Measurements from ENCODE around the gene LPGAT1. TPM values are rescaled to one million over a fixed set of nuclear protein-coding genes. Genes with fewer than 3 reads are reported as not detected.
A peak's percentile ranks its signal among the peaks of the same experiment; 100 is the strongest.

LPGAT1 gene
- total and polyA plus RNA-seq, 4 experiments from 2014 or later, result 13.1 to 31.1 (median 30.4) TPM

GRCh38 chr1:211751438-211751837 lies 79.1 kb downstream of the LPGAT1 start:
- no peak overlapping the region for H3K4me3 Mint-ChIP-seq
- peaks cover 0 to 1% (median 0%) of the 10 kb centered on the region in 4 donors for H3K4me1 Mint-ChIP-seq
- Histone ChIP-seq H3K27ac (ENCODE audit: low read depth, low read length) (no peak overlapping the region), H3K9me3 (ENCODE audit: control insufficient read depth in 1 of 2, low read length in 2 of 2) (no peaks in the 10 kb centered on the region), H3K4me3 (ENCODE audit: low read length in 2 of 2) (no peak overlapping the region), H3K27me3 (ENCODE audit: insufficient read depth, low read length) (no peaks in the 10 kb centered on the region), H3K36me3 (ENCODE audit: insufficient read depth, low read length) (no peaks in the 10 kb centered on the region), H3K4me1 (ENCODE audit: insufficient read depth, low read length) (no peaks in the 10 kb centered on the region)
- no peak for DNase-seq
- peaks cover 10 to 31% of the 10 kb centered on the region in 2 donors for H3K36me3 Mint-ChIP-seq
- intact Hi-C loops (cut with micrococcal nuclease), result no loop called here
- ChIA-PET CTCF (ENCODE audit: partially characterized antibody) (interaction anchor here (1.6 kb wide), 1 partner anchor 17 kb away, joined by 3 read pairs; no protein-coding TSS in a partner anchor), POLR2A (ENCODE audit: partially characterized antibody) (no interaction called here)
- peak overlapping the region in 2 of 7 donors; percentile 49 to 59 for H3K27ac Mint-ChIP-seq
- H3K9me3 Mint-ChIP-seq, result no peaks in the 10 kb centered on the region
- H3K27me3 Mint-ChIP-seq, result no peaks in the 10 kb centered on the region

GRCh38 chr1:211750599-211750998 lies 80.0 kb downstream of the LPGAT1 start:
- H3K9me3 Mint-ChIP-seq, result no peaks in the 10 kb centered on the region
- POLR2A ChIA-PET (ENCODE audit: partially characterized antibody), result no interaction called here

GRCh38 chr1:211749251-211749650 lies 81.3 kb downstream of the LPGAT1 start:
- H3K36me3 Mint-ChIP-seq, result peaks cover 10 to 30% of the 10 kb centered on the region in 2 donors
- POLR2A ChIA-PET (ENCODE audit: partially characterized antibody), result no interaction called here
- Histone ChIP-seq H3K4me1 (ENCODE audit: insufficient read depth, low read length) (no peaks in the 10 kb centered on the region), H3K27me3 (ENCODE audit: insufficient read depth, low read length) (no peaks in the 10 kb centered on the region), H3K27ac (ENCODE audit: low read depth, low read length) (no peak overlapping the region), H3K36me3 (ENCODE audit: insufficient read depth, low read length) (no peaks in the 10 kb centered on the region), H3K4me3 (ENCODE audit: low read length in 2 of 2) (no peak overlapping the region), H3K9me3 (ENCODE audit: control insufficient read depth in 1 of 2, low read length in 2 of 2) (no peaks in the 10 kb centered on the region)
- H3K9me3 Mint-ChIP-seq, result no peaks in the 10 kb centered on the region
- H3K27me3 Mint-ChIP-seq, result no peaks in the 10 kb centered on the region
- CTCF ChIA-PET (ENCODE audit: partially characterized antibody), result interaction anchor here (0.8 to 1.1 kb wide), 3 partner anchors 13 to 65 kb away, joined by 3 read pairs; no protein-coding TSS in a partner anchor
- intact Hi-C loops (cut with micrococcal nuclease), result loop anchor here (10.0 kb wide), 1 partner anchor 54 kb away; no protein-coding TSS in a partner anchor
- no peak for DNase-seq
- no peak overlapping the region for H3K4me3 Mint-ChIP-seq
- peaks cover 0 to 1% (median 0%) of the 10 kb centered on the region in 4 donors for H3K4me1 Mint-ChIP-seq
- no peak overlapping the region for H3K27ac Mint-ChIP-seq

More at GRCh38 chr1:211750599-211750998, 80.0 kb downstream of the LPGAT1 start:
- Mint-ChIP-seq H3K36me3 (peaks cover 10 to 31% of the 10 kb centered on the region in 2 donors), H3K27ac (peak overlapping the region in 1 of 7 donors; percentile 30), H3K4me3 (no peak overlapping the region), H3K4me1 (peaks cover 0 to 1% (median 0%) of the 10 kb centered on the region in 4 donors), H3K27me3 (no peaks in the 10 kb centered on the region)
- no peaks in the 10 kb centered on the region for H3K9me3 ChIP-seq (ENCODE audit: control insufficient read depth in 1 of 2, low read length in 2 of 2)
- no peaks in the 10 kb centered on the region for H3K4me1 ChIP-seq (ENCODE audit: insufficient read depth, low read length)
- no peak overlapping the region for H3K27ac ChIP-seq (ENCODE audit: low read depth, low read length)
- intact Hi-C loops (cut with micrococcal nuclease), result no loop called here
- CTCF ChIA-PET (ENCODE audit: partially characterized antibody), result interaction anchor here (0.7 kb wide), 1 partner anchor 12 kb away, joined by 3 read pairs; no protein-coding TSS in a partner anchor
- H3K4me3 ChIP-seq (ENCODE audit: low read length in 2 of 2), result no peak overlapping the region
- no peaks in the 10 kb centered on the region for H3K27me3 ChIP-seq (ENCODE audit: insufficient read depth, low read length)
- H3K36me3 ChIP-seq (ENCODE audit: insufficient read depth, low read length), result no peaks in the 10 kb centered on the region
- DNase-seq, result no peak

GRCh38 chr1:211748810-211749209 lies 81.8 kb downstream of the LPGAT1 start:
- Mint-ChIP-seq H3K9me3 (no peaks in the 10 kb centered on the region), H3K27ac (no peak overlapping the region), H3K4me1 (peaks cover 0 to 1% (median 0%) of the 10 kb centered on the region in 4 donors), H3K27me3 (no peaks in the 10 kb centered on the region), H3K4me3 (no peak overlapping the region), H3K36me3 (peaks cover 10 to 27% of the 10 kb centered on the region in 2 donors)
- DNase-seq, result no peak
- Histone ChIP-seq H3K4me1 (ENCODE audit: insufficient read depth, low read length) (no peaks in the 10 kb centered on the region), H3K4me3 (ENCODE audit: low read length in 2 of 2) (no peak overlapping the region), H3K27me3 (ENCODE audit: insufficient read depth, low read length) (no peaks in the 10 kb centered on the region), H3K9me3 (ENCODE audit: control insufficient read depth in 1 of 2, low read length in 2 of 2) (no peaks in the 10 kb centered on the region), H3K27ac (ENCODE audit: low read depth, low read length) (no peak overlapping the region), H3K36me3 (ENCODE audit: insufficient read depth, low read length) (no peaks in the 10 kb centered on the region)
- CTCF ChIA-PET (ENCODE audit: partially characterized antibody), result interaction anchor here (1.1 kb wide), 1 partner anchor 66 kb away, joined by 3 read pairs; no protein-coding TSS in a partner anchor
- POLR2A ChIA-PET (ENCODE audit: partially characterized antibody), result no interaction called here
- intact Hi-C loops (cut with micrococcal nuclease), result loop anchor here (10.0 kb wide), 1 partner anchor 54 kb away; no protein-coding TSS in a partner anchor

GRCh38 chr1:211742889-211743529 lies 87.6 kb downstream of the LPGAT1 start:
- Histone ChIP-seq H3K36me3 (ENCODE audit: insufficient read depth, low read length) (no peaks in the 10 kb centered on the region), H3K27ac (ENCODE audit: low read depth, low read length) (no peak overlapping the region), H3K27me3 (ENCODE audit: insufficient read depth, low read length) (no peaks in the 10 kb centered on the region), H3K4me1 (ENCODE audit: insufficient read depth, low read length) (peaks cover 25% of the 10 kb centered on the region), H3K4me3 (ENCODE audit: low read length in 2 of 2) (no peak overlapping the region), H3K9me3 (ENCODE audit: control insufficient read depth in 1 of 2, low read length in 2 of 2) (no peaks in the 10 kb centered on the region)
- ChIA-PET CTCF (ENCODE audit: partially characterized antibody) (interaction anchor here (1.2 kb wide), 1 partner anchor 11 kb away, joined by 3 read pairs; no protein-coding TSS in a partner anchor), POLR2A (ENCODE audit: partially characterized antibody) (interaction anchor here (1.2 kb wide), 1 partner anchor 293 kb away, joined by 3 read pairs; the partner anchor contains the start of genes DTL and INTS7)
- Mint-ChIP-seq H3K9me3 (no peaks in the 10 kb centered on the region), H3K4me1 (peaks cover 23 to 35% (median 27%) of the 10 kb centered on the region in 4 donors), H3K27me3 (no peaks in the 10 kb centered on the region), H3K27ac (peak overlapping the region in 3 of 7 donors; percentile 36 to 60 (median 41)), H3K4me3 (no peak overlapping the region), H3K36me3 (peaks cover 3 to 8% of the 10 kb centered on the region in 2 donors)
- intact Hi-C loops (cut with micrococcal nuclease), result loop anchor here (10.0 kb wide), 1 partner anchor 48 kb away; no protein-coding TSS in a partner anchor
- DNase-seq, result no peak

- H3K27ac Mint-ChIP-seq, result peak overlapping the region in 4 of 7 donors; percentile 9 to 56 (median 30)
- CTCF ChIA-PET (ENCODE audit: partially characterized antibody), result interaction anchor here (1.2 kb wide), 1 partner anchor 10 kb away, joined by 3 read pairs; no protein-coding TSS in a partner anchor
- no peaks in the 10 kb centered on the region for H3K27me3 ChIP-seq (ENCODE audit: insufficient read depth, low read length)
These were observed 88.3 kb downstream of the LPGAT1 start for GRCh38 chr1:211742272-211742671.

GRCh38 chr1:211741788-211742187 lies 88.8 kb downstream of the LPGAT1 start:
- Mint-ChIP-seq H3K27me3 (no peaks in the 10 kb centered on the region), H3K4me1 (peaks cover 26 to 43% (median 33%) of the 10 kb centered on the region in 4 donors), H3K36me3 (no peaks in the 10 kb centered on the region), H3K4me3 (no peak overlapping the region), H3K9me3 (no peaks in the 10 kb centered on the region), H3K27ac (peak overlapping the region in 2 of 7 donors; percentile 12 to 34)
- Histone ChIP-seq H3K9me3 (ENCODE audit: control insufficient read depth in 1 of 2, low read length in 2 of 2) (no peaks in the 10 kb centered on the region), H3K4me1 (ENCODE audit: insufficient read depth, low read length) (peaks cover 32% of the 10 kb centered on the region), H3K4me3 (ENCODE audit: low read length in 2 of 2) (no peak overlapping the region), H3K27me3 (ENCODE audit: insufficient read depth, low read length) (no peaks in the 10 kb centered on the region), H3K27ac (ENCODE audit: low read depth, low read length) (no peak overlapping the region), H3K36me3 (ENCODE audit: insufficient read depth, low read length) (no peaks in the 10 kb centered on the region)
- POLR2A ChIA-PET (ENCODE audit: partially characterized antibody), result no interaction called here
- CTCF ChIA-PET (ENCODE audit: partially characterized antibody), result interaction anchor here (0.9 kb wide), 1 partner anchor 44 kb away, joined by 4 read pairs; no protein-coding TSS in a partner anchor
- DNase-seq, result no peak
- intact Hi-C loops (cut with micrococcal nuclease), result loop anchor here (10.0 kb wide), 1 partner anchor 47 kb away; no protein-coding TSS in a partner anchor

More at GRCh38 chr1:211742272-211742671, 88.3 kb downstream of the LPGAT1 start:
- Mint-ChIP-seq H3K9me3 (no peaks in the 10 kb centered on the region), H3K36me3 (peaks cover 3% of the 10 kb centered on the region in 2 donors), H3K4me3 (no peak overlapping the region), H3K4me1 (peaks cover 26 to 42% (median 32%) of the 10 kb centered on the region in 4 donors), H3K27me3 (no peaks in the 10 kb centered on the region)
- DNase-seq, result no peak
- Histone ChIP-seq H3K4me1 (ENCODE audit: insufficient read depth, low read length) (peaks cover 32% of the 10 kb centered on the region), H3K4me3 (ENCODE audit: low read length in 2 of 2) (no peak overlapping the region), H3K36me3 (ENCODE audit: insufficient read depth, low read length) (no peaks in the 10 kb centered on the region), H3K9me3 (ENCODE audit: control insufficient read depth in 1 of 2, low read length in 2 of 2) (no peaks in the 10 kb centered on the region), H3K27ac (ENCODE audit: low read depth, low read length) (no peak overlapping the region)
- intact Hi-C loops (cut with micrococcal nuclease), result loop anchor here (10.0 kb wide), 1 partner anchor 47 kb away; no protein-coding TSS in a partner anchor
- POLR2A ChIA-PET (ENCODE audit: partially characterized antibody), result interaction anchor here (1.2 kb wide), 1 partner anchor 293 kb away, joined by 3 read pairs; the partner anchor contains the start of genes DTL and INTS7

Data from CD4-positive, alpha-beta memory T cell (primary cell).